ENCODE results near the gene EGR4.
"Not testable (repeated sequence)": the region's sequence is repeated elsewhere in the genome, so short reads cannot be mapped to it uniquely, and the experiment has no call there.

EGR4 gene

GRCh38 chr2:73262691-73263429 lies 30.5 kb downstream of the EGR4 start:
- not testable (repeated sequence) for DNase-seq

DNA sequence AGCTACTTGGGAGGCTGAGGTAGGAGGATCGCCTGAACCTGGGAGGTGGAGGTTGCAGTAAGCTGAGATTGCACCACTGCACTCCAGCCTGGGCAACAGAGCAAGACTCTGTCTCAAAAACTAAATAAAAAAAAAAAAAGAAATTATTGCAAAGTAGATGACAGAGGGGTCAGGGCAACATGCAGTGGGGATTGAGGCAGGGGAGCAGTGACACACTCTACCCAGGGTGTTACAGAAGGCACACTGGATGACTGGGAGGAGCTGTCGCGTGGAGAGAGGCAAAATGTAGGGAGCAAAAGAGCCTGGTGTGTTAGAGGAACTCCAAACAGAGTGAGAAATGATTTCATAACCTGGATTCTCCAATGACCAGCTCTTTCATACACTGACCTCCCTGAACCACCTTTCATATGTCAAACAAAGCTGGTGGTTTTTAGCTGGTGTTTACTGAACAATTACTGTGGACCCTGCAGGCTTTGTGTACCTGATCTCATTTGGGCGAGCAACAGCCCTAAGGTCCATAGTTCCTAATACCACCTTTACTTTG lies 31.2 kb downstream of the EGR4 start:
- DNase-seq = no peak

GRCh38 chr2:73260338-73260984 lies 32.9 kb downstream of the EGR4 start:
- DNase-seq = no peak

GRCh38 chr2:73259704-73260337 lies 33.5 kb downstream of the EGR4 start:
- no peak for DNase-seq

- no peak for DNase-seq
These were observed 34.1 kb downstream of the EGR4 start for GRCh38 chr2:73259276-73259675.

DNA sequence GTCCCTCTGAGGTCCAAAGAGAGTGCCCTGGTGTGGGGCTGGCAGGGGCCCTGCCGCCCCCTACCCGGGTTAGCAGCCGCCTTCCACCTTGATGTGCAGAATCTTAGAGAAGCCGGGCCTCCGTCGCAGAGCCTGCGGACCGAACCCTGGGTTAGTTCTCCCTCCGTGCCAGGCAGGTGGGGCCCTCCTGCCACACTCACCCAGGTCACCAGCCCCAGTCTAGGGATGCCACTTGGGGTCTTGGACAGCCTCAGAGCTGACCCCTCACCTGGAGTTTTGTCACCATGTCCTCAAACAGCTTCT lies 34.5 kb downstream of the EGR4 start:
- no peak for DNase-seq

DNA sequence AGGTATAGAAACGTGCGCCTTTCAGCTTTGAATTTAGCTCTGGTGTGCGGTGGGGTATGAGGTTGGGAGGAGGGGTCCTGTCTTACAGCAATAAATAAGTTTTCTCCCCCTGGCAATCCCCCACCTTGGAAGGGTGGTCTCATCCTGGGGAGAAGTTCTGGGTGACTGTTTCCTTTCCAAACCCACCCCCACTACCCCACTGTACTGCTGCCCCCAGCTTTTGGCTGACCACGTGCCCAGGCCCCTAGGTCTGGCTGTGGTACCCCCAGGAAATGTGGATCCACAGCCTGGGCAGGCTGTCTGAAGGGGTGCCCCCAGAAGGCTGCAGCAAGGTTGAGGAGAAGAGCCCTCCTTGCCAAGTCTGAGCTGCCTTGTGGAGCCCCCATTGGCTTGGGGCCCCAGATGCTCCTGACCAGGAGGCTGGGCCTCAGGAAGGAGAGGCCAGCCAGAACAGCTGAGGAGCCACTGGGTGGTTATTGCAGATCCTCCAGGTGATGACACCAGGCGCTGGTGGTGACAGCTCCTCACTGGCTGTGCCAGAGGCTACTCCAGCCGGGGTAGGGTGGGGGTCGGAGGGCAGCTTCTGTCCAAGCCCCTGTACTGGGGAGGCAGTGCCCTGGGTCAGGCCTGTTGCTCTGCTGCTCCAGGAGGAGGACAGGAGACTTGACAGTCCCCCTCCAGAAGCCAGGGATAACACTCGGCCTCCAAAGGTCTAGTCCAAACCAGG lies 35.0 kb downstream of the EGR4 start:
- DNase-seq = no peak

GRCh38 chr2:73257425-73258125 lies 35.8 kb downstream of the EGR4 start:
- no peak for DNase-seq

- DNase-seq = no peak
These were observed 36.3 kb downstream of the EGR4 start for GRCh38 chr2:73257021-73257420.

DNA sequence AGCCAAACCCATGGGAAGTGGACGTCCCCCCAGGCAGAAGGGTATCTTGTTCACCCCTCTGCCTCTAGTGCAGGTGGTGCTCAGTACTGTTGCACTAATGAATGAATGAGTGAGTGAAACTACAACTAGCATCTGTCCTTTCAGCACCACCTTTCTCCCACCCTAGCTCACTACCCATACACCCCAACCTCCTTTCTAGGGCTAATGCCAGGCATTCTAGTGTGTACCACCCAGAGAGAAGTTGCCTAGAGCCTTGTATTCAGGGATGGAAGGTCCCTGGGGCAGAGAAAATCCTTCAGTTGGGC lies 36.8 kb downstream of the EGR4 start:
- DNase-seq = no peak

DNA sequence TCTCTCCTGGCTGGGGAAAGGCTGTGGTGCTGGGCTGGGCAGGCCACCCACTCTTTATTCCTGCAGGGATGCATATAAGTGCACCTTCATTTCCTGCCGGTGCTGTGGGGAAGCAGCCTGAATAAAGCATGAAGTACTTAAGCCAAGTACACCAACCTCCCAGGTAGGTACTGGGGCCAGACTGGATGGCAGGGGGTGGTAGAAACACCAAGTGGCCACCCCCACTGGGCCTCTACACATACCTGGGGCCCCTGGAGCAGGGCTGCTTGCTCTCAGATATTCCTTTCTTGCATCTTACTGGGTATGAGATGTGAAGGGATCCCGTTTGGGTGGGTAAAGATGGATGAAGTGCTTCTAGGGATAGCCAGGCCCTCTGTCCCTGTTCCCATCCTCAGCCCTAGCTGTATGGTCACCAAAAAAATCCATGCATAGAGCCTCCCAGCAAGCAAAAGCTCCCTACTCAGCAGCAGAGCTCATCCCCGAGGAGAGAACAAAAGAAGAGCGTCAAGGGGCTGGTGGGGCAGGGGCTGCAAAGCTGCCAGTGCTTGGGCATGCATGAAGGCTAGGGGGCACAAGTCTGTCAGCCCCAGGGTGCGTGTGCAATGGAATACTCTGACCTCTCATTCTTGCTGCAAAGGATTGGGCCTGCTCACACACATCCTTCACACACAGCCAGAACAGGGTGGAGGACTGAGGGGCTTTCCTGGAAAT lies 37.3 kb downstream of the EGR4 start:
- no peak for DNase-seq

- DNase-seq = no peak
These were observed 38.2 kb downstream of the EGR4 start for GRCh38 chr2:73255007-73255644.

DNA sequence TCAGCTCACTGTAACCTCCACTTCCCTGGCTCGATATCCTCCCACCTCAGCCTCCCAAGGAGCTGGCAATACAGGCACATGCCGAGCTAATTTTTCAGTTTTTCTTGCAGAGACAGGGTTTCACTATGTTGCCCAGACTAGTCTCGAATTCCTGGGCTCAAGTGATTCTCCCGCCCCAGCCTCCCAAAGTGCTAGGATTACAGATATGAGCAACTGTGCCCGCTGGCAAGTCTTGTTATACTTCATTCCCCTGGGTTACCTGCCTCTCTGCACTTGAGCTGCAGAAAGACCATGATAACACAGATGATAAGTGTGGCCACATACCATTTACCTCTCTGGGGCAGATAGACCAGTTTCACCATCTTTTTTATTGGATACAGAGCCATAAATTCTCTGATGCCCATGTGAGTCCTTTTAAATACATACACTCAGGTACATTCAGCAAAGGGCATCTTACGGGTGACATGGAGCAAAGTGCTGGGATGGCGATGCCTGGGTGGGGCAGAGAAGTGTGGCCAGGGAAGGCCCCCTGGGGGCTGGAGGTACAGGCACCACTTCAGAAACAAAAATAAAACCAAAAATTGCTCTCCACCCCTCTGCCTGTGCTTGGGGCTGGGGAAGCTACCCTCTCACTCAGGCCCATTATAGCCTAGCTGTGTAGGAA lies 38.9 kb downstream of the EGR4 start:
- no peak for DNase-seq

GRCh38 chr2:73253901-73254300 lies 39.4 kb downstream of the EGR4 start:
- no peak for DNase-seq

GRCh38 chr2:73253400-73253799 lies 39.9 kb downstream of the EGR4 start:
- no peak for DNase-seq

- no peak for DNase-seq
These were observed 40.9 kb downstream of the EGR4 start for GRCh38 chr2:73252238-73253027.

DNA sequence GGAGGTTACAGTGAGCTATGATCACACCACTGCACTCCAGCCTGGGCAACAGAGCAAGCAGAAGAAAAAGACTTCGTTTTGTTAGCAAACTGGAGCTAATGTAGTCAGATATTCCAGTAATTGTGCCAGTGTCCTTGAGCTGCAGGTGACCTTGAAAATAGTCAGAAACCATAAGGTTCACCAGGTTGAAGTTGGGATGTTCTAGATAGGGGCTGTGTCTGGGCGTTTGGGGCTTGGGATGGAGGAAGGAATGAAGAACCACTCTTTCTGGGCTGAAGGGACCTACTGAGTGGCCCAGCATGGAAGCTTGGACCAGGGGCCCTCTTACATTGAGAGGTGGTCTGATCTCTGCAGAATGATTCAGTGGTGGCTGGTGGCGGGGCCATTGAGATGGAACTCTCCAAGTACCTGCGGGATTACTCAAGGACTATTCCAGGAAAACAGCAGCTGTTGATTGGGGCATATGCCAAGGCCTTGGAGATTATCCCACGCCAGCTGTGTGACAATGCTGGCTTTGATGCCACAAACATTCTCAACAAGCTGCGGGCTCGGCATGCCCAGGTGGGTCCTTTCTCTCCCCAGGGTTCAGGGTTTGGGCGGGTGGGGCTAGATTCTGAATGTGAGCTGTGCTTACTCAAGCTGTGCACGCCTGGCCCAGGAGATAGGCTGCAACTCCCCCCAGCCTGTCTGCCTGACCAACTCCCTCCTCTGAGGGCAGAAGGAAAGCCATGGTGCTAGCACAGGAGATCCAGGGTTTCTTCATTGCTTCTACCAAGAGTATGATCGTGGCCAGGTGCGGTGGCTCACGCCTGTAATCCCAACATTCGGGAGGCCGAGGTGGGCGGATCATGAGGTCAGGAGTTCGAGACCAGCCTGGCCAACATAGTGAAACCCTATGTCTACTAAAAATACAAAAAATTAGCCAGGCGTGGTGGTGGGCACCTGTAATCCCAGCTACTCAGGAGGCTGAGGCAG lies 42.2 kb downstream of the EGR4 start:
- no peak for DNase-seq

GRCh38 chr2:73249636-73250035 lies 43.7 kb downstream of the EGR4 start:
- DNase-seq = no peak

DNA sequence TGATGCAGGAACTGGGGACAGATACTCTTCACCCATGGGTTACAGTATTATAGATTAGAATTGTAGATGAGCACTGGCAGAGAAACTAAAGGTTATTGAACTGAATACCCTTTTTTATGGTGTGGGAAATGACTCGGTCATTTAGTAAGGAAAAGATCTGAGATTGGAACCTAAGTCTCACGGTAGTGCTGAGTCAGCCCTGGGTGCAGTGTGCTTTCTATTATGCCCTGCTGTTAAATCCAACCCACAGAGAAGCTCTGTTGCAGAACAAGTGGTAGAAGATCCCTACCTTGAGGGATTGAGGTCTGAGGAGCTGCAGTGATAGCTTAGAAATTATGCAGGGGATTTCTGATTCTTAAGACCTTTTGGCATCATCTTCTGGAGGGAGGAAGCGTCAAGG lies 46.5 kb downstream of the EGR4 start:
- no peak for DNase-seq
